Panc1 (cell line): ENCODE measurements around the gene PHF21A. TPM values are rescaled to one million over a fixed set of nuclear protein-coding genes. Genes with fewer than 3 reads are reported as not detected.
"Not testable (repeated sequence)": the region's sequence is repeated elsewhere in the genome, so short reads cannot be mapped to it uniquely, and the experiment has no call there.

ENCODE experiments used
- ATAC-seq: fragments of 200-7000 bp; cut with Tn5 transposase; 2 replicates; pipeline ENCODE4 v1.9.1; 2020; ENCODE audit warnings: mild to moderate bottlenecking, moderate library complexity
- BruUV-seq: library from RNA; stranded (reverse); fragments of 400-500 nt; replicated peaks from 2 replicates; lab custom pipeline; 2021; lab: Mats Ljungman, UMichigan
- CTCF ChIA-PET: fragments of 300-600 bp; sonication (Branson Sonifier 250); formaldehyde crosslinking; loops from one replicate; lab custom pipeline; 2022; ENCODE audit warnings: antibody characterized with exemption; lab: Charles Lee
- POLR2A ChIA-PET: fragments of 300-600 bp; sonication (Branson Sonifier 250); formaldehyde crosslinking; loops from one replicate; lab custom pipeline; 2022; ENCODE audit warnings: antibody characterized with exemption; lab: Charles Lee
- DNase-seq: peaks from one replicate; pipeline ENCODE4 v3.0.0-alpha.2; 2010; ENCODE audit warnings: low read depth, low spot score
- H3K27ac ChIP-seq: 2 replicates; pipeline ENCODE4 v1.5.1; 2011; ENCODE audit warnings: mild to moderate bottlenecking, low read length, inconsistent platforms
- H3K27me3 ChIP-seq: fragments of 200-500 bp; sonication (Bioruptor generic); 2 replicates; pipeline ENCODE4 v1.6.0; 2014; ENCODE audit warnings: low read length, inconsistent platforms; ENCODE audit not compliant: control insufficient read depth, insufficient read depth
- H3K36me3 ChIP-seq: fragments of 200-500 bp; sonication (Bioruptor generic); 2 replicates; pipeline ENCODE4 v1.5.1; 2014; ENCODE audit warnings: inconsistent platforms, mild to moderate bottlenecking, low read length, moderate library complexity; ENCODE audit not compliant: control insufficient read depth, insufficient read depth
- H3K4me1 ChIP-seq: 2 replicates; pipeline ENCODE4 v1.5.1; 2011; ENCODE audit warnings: inconsistent platforms, mild to moderate bottlenecking, low read length, moderate library complexity; ENCODE audit not compliant: control insufficient read depth, insufficient read depth
- H3K4me3 ChIP-seq, 2 experiments: 2 replicates each; pipeline ENCODE4 v1.5.1; 2011 to 2012; ENCODE audit warnings: low read depth in 2 of 2, low read length in 2 of 2, mild to moderate bottlenecking in 2 of 2, inconsistent platforms in 1 of 2, moderate library complexity in 1 of 2
- H3K9me3 ChIP-seq: fragments of 200-500 bp; sonication (Bioruptor generic); 2 replicates; pipeline ENCODE4 v1.5.1; 2014; ENCODE audit warnings: low read depth, mild to moderate bottlenecking, inconsistent platforms, low read length, moderate library complexity; ENCODE audit not compliant: control insufficient read depth, insufficient read depth
- POLR2AphosphoS5 ChIP-seq: IDR thresholded peaks from 2 replicates; pipeline ENCODE4 v1.6.1; 2012; ENCODE audit warnings: mild to moderate bottlenecking, low read depth, low read length, moderate library complexity
- SIN3A ChIP-seq: IDR thresholded peaks from 2 replicates; pipeline ENCODE4 v1.6.1; 2012; ENCODE audit warnings: low read depth, mild to moderate bottlenecking, low read length, moderate library complexity, borderline replicate concordance; ENCODE audit not compliant: insufficient read depth
- TCF7L2 ChIP-seq: IDR thresholded peaks from 2 replicates; pipeline ENCODE4 v1.6.1; 2011; ENCODE audit warnings: mild to moderate bottlenecking, low read depth, low read length, inconsistent platforms
- in situ Hi-C: cut with HindIII; loops from 2 replicates; pipeline ENCODE4 v1.10.0; 2016; ENCODE audit warnings: low sequenced_read_pairs, low pct_unique_long_range_greater_than_20kb
- intact Hi-C: fragments of 100-400 bp; cut with micrococcal nuclease; formaldehyde crosslinking; loops from one replicate; pipeline ENCODE4 v1.10.0; 2022; ENCODE audit not compliant: unreplicated experiment
- total RNA-seq: library from RNA; stranded (reverse); gene quantifications from one replicate; pipeline ENCODE4 v1.2.1, GENCODE V29; 2021; ENCODE audit not compliant: unreplicated experiment
- TF ChIP-seq, protein P1 (sequence below), 2 experiments: IDR thresholded peaks; 2 replicates each; pipeline ENCODE4 v1.6.1; 2011 to 2012; ENCODE audit warnings: low read depth in 2 of 2, control low read depth in 1 of 2, low read length in 1 of 2, mild to moderate bottlenecking in 1 of 2, moderate library complexity in 1 of 2; ENCODE audit not compliant: insufficient read depth in 1 of 2
- TF ChIP-seq, protein P2 (sequence below): fragments of 450-650 bp; IDR thresholded peaks from 2 replicates; pipeline ENCODE4 v1.5.1; 2017; ENCODE audit warnings: mild to moderate bottlenecking

PHF21A gene
- total RNA-seq, 1 experiment from 2014 or later: 45.7 TPM

DNA sequence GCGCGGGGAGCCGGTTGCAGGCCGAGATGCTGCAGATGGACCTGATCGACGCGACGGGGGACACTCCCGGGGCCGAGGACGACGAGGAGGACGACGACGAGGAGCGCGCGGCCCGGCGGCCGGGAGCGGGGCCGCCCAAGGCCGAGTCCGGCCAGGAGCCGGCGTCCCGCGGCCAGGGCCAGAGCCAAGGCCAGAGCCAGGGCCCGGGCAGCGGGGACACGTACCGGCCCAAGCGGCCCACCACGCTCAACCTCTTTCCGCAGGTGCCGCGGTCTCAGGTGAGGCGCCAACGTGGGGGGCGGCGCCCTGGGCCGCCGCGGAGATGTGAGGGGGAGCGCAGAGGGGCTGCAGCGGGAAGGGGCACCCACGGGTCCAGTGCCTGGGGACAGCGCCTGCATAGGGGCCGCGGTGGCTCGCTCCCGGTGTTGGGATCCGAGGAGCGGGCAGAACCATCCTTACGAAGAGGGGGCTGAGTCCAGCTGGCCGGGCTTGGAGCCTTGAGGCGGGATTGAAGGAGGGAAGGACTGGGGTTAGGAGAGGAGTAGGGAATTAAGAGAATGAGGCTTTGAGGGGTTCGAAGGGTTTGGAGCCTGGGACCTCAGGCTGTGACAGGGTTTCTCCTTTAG is 221.0 kb downstream of the PHF21A start:
- H3K27ac ChIP-seq, H3K4me1 ChIP-seq, H3K36me3 ChIP-seq, BruUV-seq, DNase-seq, H3K27me3 ChIP-seq, in situ Hi-C loops, intact Hi-C loops, H3K9me3 ChIP-seq, CTCF ChIA-PET: not testable (repeated sequence)
- POLR2A ChIA-PET: interaction anchor here (1.1 kb wide), 1 partner anchor 53 kb away, joined by 3 read pairs; the partner anchor contains the start of gene CRY2
- peak; percentile 59 for ATAC-seq
- peak overlapping the region; percentile 53 to 59 for H3K4me3 ChIP-seq

DNA sequence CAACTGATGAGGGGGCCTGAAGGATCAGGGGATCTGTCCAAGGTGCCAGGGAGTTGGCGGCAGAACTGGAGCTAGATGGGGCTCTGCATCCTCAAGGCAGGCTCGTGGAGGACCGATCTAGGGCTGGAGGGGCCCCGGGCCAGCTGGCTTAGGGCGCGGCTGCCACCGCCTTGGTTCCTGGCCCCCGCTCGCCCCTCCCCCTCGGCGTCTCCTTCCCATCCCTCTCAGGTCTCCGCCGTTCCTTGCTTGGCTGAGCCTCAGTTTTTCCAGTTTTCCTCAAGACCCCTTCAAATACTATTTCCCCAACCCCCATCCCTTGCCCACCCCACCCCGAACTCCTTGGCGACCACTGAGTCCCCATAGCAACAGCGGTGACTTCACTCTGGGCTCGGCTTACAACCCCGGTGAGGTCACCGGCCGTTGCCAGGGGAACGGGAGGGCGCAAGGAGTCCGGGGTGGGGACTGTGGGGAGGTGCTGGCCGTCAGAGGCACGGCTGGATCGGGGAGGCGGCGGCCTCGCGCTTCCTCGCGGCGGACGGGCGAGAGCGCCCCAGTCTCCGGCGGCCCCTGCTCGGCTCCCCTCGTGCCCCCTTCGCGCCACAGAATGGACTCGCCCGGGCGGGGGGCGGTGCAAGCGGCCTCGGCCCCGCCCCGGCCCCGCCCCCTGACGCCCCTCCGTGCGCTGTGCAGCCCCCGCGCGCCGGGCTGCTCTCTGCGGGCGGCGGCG is 221.6 kb downstream of the PHF21A start:
- in situ Hi-C loops: no loop called here
- Histone ChIP-seq H3K27me3 (no peaks in the 10 kb centered on the region), H3K27ac (peak overlapping the region; percentile 69; the same call in 1 of the 2 replicates), H3K4me1 (peaks cover 6% of the 10 kb centered on the region; the same call in 1 of the 2 replicates), H3K36me3 (no peaks in the 10 kb centered on the region), H3K9me3 (no peaks in the 10 kb centered on the region), H3K4me3 (peak overlapping the region; percentile 53 to 59)
- ATAC-seq: peak; percentile 87
- ChIA-PET POLR2A (no interaction called here), CTCF (no interaction called here)
- peak; percentile 17 for DNase-seq
- no TSS peak for BruUV-seq
- intact Hi-C loops: no loop called here
- TF ChIP-seq, protein P1, sequence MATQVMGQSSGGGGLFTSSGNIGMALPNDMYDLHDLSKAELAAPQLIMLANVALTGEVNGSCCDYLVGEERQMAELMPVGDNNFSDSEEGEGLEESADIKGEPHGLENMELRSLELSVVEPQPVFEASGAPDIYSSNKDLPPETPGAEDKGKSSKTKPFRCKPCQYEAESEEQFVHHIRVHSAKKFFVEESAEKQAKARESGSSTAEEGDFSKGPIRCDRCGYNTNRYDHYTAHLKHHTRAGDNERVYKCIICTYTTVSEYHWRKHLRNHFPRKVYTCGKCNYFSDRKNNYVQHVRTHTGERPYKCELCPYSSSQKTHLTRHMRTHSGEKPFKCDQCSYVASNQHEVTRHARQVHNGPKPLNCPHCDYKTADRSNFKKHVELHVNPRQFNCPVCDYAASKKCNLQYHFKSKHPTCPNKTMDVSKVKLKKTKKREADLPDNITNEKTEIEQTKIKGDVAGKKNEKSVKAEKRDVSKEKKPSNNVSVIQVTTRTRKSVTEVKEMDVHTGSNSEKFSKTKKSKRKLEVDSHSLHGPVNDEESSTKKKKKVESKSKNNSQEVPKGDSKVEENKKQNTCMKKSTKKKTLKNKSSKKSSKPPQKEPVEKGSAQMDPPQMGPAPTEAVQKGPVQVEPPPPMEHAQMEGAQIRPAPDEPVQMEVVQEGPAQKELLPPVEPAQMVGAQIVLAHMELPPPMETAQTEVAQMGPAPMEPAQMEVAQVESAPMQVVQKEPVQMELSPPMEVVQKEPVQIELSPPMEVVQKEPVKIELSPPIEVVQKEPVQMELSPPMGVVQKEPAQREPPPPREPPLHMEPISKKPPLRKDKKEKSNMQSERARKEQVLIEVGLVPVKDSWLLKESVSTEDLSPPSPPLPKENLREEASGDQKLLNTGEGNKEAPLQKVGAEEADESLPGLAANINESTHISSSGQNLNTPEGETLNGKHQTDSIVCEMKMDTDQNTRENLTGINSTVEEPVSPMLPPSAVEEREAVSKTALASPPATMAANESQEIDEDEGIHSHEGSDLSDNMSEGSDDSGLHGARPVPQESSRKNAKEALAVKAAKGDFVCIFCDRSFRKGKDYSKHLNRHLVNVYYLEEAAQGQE (IDR thresholded peaks at IDR 0.05; ENCODE audit: insufficient read depth in 1 of 2, low read depth in 2 of 2, low read length in 1 of 2): peak; percentile 96 to 97
- no peak for TF ChIP-seq TCF7L2
- TF ChIP-seq SIN3A: no peak
- no peak for TF ChIP-seq POLR2AphosphoS5
- TF ChIP-seq, protein P2, sequence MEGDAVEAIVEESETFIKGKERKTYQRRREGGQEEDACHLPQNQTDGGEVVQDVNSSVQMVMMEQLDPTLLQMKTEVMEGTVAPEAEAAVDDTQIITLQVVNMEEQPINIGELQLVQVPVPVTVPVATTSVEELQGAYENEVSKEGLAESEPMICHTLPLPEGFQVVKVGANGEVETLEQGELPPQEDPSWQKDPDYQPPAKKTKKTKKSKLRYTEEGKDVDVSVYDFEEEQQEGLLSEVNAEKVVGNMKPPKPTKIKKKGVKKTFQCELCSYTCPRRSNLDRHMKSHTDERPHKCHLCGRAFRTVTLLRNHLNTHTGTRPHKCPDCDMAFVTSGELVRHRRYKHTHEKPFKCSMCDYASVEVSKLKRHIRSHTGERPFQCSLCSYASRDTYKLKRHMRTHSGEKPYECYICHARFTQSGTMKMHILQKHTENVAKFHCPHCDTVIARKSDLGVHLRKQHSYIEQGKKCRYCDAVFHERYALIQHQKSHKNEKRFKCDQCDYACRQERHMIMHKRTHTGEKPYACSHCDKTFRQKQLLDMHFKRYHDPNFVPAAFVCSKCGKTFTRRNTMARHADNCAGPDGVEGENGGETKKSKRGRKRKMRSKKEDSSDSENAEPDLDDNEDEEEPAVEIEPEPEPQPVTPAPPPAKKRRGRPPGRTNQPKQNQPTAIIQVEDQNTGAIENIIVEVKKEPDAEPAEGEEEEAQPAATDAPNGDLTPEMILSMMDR: no peak

DNA sequence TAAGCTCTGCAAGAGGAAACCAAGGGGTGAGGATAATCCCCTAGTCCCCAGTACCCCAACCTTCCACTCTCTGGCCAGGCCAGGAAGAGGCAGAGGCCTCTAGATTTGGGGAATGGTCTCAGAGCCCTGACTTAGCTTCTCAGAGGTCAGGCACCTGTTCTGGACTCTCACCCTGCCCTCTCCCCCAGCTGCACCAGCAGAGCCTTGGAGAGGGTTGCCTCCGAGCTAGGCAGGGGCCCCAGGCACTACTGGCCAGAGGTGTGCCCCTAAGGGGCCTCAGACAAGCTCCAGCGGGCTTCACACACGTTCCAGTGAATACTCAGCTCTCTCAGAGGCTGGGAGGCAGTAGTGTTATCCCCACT is 222.2 kb downstream of the PHF21A start:
- in situ Hi-C loops: no loop called here

More for the DNA sequence above, 222.2 kb downstream of the PHF21A start:
- intact Hi-C loops: no loop called here
- Histone ChIP-seq H3K36me3 (no peaks in the 10 kb centered on the region), H3K27me3 (no peaks in the 10 kb centered on the region), H3K4me3 (peak overlapping the region; percentile 53 to 59), H3K4me1 (peaks cover 6% of the 10 kb centered on the region; the same call in 1 of the 2 replicates), H3K9me3 (no peaks in the 10 kb centered on the region), H3K27ac (no peak overlapping the region)
- ATAC-seq: no peak
- POLR2A ChIA-PET: no interaction called here
- CTCF ChIA-PET: no interaction called here
- TF ChIP-seq TCF7L2: no peak
- no peak for TF ChIP-seq SIN3A
- TF ChIP-seq, protein P1 (IDR thresholded peaks at IDR 0.05; ENCODE audit: insufficient read depth in 1 of 2, low read depth in 2 of 2, low read length in 1 of 2): no peak
- TF ChIP-seq, protein P2: no peak
- no peak for TF ChIP-seq POLR2AphosphoS5
- no peak for DNase-seq
- no TSS peak for BruUV-seq
